Activated CD8-positive, alpha-beta T cell treated with anti-CD3 and anti-CD28 coated beads for 36 hours (primary cell): ENCODE data around the gene ZNF615. TPM values are rescaled to one million over a fixed set of nuclear protein-coding genes. Genes with fewer than 3 reads are reported as not detected.
"Not testable (repeated sequence)": the region's sequence is repeated elsewhere in the genome, so short reads cannot be mapped to it uniquely, and the experiment has no call there.

Source experiments
- ATAC-seq: fragments of 200-7000 bp; cut with Tn5 transposase; one replicate; pipeline ENCODE4 v1.10.0; 2021; ENCODE audit warnings: mild to moderate bottlenecking, moderate library complexity
- CTCF ChIA-PET: fragments of 350-600 bp; sonication (Branson Sonifier 250); formaldehyde crosslinking; loops from one replicate; lab custom pipeline; 2021; ENCODE audit warnings: antibody characterized with exemption; lab: Charles Lee
- POLR2A ChIA-PET: fragments of 350-600 bp; sonication (Branson Sonifier 250); formaldehyde crosslinking; loops from one replicate; lab custom pipeline; 2021; ENCODE audit warnings: antibody characterized with exemption; lab: Charles Lee
- DNase-seq: peaks from one replicate; pipeline ENCODE4 v3.0.0-alpha.2; 2020
- H3K27ac Mint-ChIP-seq: one replicate; pipeline ENCODE4 v1.8.0; 2021; ENCODE audit warnings: mild to moderate bottlenecking, mixed read lengths
- H3K27me3 Mint-ChIP-seq: one replicate; pipeline ENCODE4 v1.8.0; 2021; ENCODE audit warnings: mixed read lengths
- H3K36me3 Mint-ChIP-seq: one replicate; pipeline ENCODE4 v1.8.0; 2021; ENCODE audit warnings: low read depth, mixed read lengths
- H3K4me1 Mint-ChIP-seq: one replicate; pipeline ENCODE4 v1.8.0; 2021; ENCODE audit warnings: low read depth, mixed read lengths
- H3K4me3 Mint-ChIP-seq: one replicate; pipeline ENCODE4 v1.8.0; 2021; ENCODE audit warnings: mild to moderate bottlenecking, moderate library complexity, mixed read lengths
- H3K9me3 Mint-ChIP-seq: one replicate; pipeline ENCODE4 v1.8.0; 2021; ENCODE audit warnings: mixed read lengths
- intact Hi-C: fragments of 100-400 bp; cut with micrococcal nuclease; formaldehyde crosslinking; loops from one replicate; pipeline ENCODE4 v1.10.0; 2022
- total RNA-seq, 2 experiments: library from RNA; stranded (reverse); gene quantifications; one replicate each; pipeline ENCODE4 v1.2.3, GENCODE V29; 2021
- TF ChIP-seq, protein P1 (sequence below): fragments of 200-600 bp; IDR thresholded peaks from one replicate; pipeline ENCODE4 v1.8.0; 2022; ENCODE audit warnings: antibody characterized with exemption, mild to moderate bottlenecking

ZNF615 gene
- total RNA-seq, 2 experiments from 2014 or later: 8.3 to 9.0 TPM

DNA sequence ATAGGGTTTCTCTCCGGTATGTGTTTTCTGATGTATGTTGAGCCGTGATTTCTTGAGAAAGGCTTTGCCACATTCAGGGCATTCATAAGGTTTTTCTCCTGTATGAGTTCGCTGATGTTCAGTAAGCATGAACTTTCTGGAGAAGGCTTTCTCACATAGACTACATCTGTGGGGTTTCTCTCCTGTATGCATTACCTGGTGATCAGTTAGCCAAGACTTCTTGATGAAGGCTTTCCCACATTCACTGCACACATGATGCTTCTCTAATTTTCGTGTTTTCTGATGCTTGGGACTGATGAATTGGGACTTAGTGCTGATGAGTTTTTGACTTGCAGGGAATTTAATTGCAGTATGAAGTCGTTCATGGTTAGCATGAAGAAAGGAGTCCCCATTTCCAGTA is 42.4 kb downstream of the ZNF615 start:
- intact Hi-C loops: no loop called here
- H3K9me3 Mint-ChIP-seq: peaks cover 62% of the 10 kb centered on the region
- H3K36me3 Mint-ChIP-seq: peaks cover 82% of the 10 kb centered on the region
- no peaks in the 10 kb centered on the region for H3K4me1 Mint-ChIP-seq
- H3K4me3 Mint-ChIP-seq: no peak overlapping the region
- H3K27me3 Mint-ChIP-seq: no peaks in the 10 kb centered on the region
- TF ChIP-seq, protein P1, sequence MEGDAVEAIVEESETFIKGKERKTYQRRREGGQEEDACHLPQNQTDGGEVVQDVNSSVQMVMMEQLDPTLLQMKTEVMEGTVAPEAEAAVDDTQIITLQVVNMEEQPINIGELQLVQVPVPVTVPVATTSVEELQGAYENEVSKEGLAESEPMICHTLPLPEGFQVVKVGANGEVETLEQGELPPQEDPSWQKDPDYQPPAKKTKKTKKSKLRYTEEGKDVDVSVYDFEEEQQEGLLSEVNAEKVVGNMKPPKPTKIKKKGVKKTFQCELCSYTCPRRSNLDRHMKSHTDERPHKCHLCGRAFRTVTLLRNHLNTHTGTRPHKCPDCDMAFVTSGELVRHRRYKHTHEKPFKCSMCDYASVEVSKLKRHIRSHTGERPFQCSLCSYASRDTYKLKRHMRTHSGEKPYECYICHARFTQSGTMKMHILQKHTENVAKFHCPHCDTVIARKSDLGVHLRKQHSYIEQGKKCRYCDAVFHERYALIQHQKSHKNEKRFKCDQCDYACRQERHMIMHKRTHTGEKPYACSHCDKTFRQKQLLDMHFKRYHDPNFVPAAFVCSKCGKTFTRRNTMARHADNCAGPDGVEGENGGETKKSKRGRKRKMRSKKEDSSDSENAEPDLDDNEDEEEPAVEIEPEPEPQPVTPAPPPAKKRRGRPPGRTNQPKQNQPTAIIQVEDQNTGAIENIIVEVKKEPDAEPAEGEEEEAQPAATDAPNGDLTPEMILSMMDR: no peak
- CTCF ChIA-PET: no interaction called here
- no peak overlapping the region for H3K27ac Mint-ChIP-seq
- DNase-seq (no peak), ATAC-seq (no peak)
- POLR2A ChIA-PET: interaction anchor here (1.8 kb wide), 1 partner anchor 14 kb away, joined by 5 read pairs; no protein-coding TSS in a partner anchor

DNA sequence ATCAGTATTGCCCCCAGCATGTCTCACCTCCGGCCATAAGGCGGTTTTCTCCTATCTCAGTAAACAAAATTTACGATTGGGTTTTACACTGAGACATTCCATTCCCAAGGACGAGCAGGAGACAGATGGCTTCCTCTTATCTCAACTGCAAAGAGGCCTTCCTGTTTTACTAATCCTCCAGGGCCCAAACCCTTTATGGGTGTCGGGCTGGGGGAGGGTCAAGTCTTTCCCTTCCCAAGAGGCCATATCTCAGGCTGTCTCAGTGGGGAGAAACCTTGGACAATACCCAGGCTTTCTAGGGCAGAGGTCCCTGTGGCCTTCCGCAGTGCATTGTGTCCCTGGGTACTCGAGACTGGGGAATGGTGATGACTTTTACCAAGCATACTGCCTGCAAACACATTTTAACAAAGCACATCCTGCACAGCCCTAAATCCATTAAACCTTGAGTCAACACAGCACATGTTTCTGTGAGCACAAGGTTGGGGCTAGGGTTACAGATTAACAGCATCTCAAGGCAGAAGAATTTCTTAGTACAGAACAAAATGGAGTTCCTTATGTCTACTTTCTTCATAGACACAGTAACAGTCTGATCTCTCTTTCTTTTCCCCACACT is 47.3 kb downstream of the ZNF615 start:
- POLR2A ChIA-PET, intact Hi-C loops, CTCF ChIA-PET, H3K27me3 Mint-ChIP-seq, H3K4me3 Mint-ChIP-seq, H3K27ac Mint-ChIP-seq, DNase-seq, ATAC-seq, H3K4me1 Mint-ChIP-seq: not testable (repeated sequence)
- Mint-ChIP-seq H3K9me3 (peaks cover 70% of the 10 kb centered on the region), H3K36me3 (peaks cover 49% of the 10 kb centered on the region)

DNA sequence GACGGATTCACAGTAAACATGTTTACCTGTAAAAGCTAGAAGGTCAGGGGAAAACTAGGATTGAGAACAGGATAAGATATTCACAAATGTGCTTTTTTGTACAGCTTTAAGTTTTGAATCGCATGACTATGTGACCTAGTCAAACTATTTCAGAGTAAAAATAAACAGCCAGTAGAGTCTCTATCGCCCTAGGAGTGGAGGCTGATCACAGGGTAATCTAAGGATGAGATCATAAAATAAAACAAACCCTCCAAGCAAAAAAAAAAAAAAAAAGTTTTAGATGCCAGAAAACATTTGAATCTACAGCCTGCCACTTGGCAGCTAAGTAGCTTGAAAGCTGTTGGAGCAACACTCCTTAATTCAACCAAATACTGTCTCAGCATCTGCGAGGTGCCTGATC is 48.2 kb downstream of the ZNF615 start:
- Mint-ChIP-seq H3K27me3 (no peaks in the 10 kb centered on the region), H3K27ac (no peak overlapping the region), H3K36me3 (peaks cover 43% of the 10 kb centered on the region), H3K4me1 (no peaks in the 10 kb centered on the region), H3K4me3 (no peak overlapping the region), H3K9me3 (peaks cover 66% of the 10 kb centered on the region)
- POLR2A ChIA-PET: no interaction called here
- TF ChIP-seq, protein P1: no peak
- ATAC-seq (no peak), DNase-seq (no peak)
- intact Hi-C loops: no loop called here
- CTCF ChIA-PET: no interaction called here

DNA sequence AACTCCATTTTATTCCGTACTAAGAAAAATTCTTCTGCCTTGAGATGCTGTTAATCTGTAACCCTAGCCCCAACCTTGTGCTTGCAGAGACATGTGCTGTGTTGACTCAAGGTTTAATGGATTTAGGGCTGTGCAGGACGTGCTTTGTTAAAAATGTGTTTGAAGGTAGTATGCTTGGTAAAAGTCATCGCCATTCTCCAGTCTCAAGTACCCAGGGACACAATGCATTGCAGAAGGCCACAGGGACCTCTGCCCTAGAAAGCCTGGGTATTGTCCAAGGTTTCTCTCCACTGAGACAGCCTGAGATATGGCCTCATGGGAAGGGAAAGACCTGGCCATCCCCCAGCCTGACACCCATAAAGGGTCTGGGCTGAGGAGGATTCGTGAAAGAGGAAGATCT is 50.2 kb downstream of the ZNF615 start:
- not testable (repeated sequence) for ATAC-seq

DNA sequence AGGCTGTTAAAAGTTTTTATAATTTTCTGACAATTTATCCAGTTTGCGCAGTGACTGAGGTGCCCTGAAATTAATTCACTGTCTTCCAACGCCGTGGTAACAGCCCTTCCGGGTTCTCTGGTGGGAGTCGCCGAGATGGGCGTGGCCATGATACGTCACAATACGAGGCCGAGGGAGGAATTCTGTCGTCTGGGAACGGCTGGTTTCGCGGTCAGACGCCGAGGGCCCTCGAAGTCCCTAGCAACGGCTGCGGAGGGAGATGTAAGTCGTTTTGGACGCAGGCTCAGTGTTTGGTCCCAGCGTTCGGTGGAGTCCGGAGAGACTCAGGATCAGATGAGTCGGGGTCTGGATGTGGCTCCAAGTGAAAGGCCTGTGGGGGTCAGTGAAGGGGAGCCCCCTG is 59.0 kb downstream of the ZNF615 start:
- intact Hi-C loops: no loop called here
- Mint-ChIP-seq H3K27me3 (no peaks in the 10 kb centered on the region), H3K4me3 (no peak overlapping the region), H3K27ac (no peak overlapping the region), H3K4me1 (peaks cover 3% of the 10 kb centered on the region), H3K9me3 (peaks cover 72% of the 10 kb centered on the region), H3K36me3 (peaks cover 50% of the 10 kb centered on the region)
- DNase-seq (no peak), ATAC-seq (no peak)
- ChIA-PET CTCF (no interaction called here), POLR2A (no interaction called here)
- TF ChIP-seq, protein P1: no peak

More for the DNA sequence above, 50.2 kb downstream of the ZNF615 start:
- intact Hi-C loops, CTCF ChIA-PET, H3K4me3 Mint-ChIP-seq, H3K27ac Mint-ChIP-seq, DNase-seq, H3K4me1 Mint-ChIP-seq, POLR2A ChIA-PET, H3K27me3 Mint-ChIP-seq: not testable (repeated sequence)
- Mint-ChIP-seq H3K36me3 (peaks cover 28% of the 10 kb centered on the region), H3K9me3 (peaks cover 57% of the 10 kb centered on the region)

DNA sequence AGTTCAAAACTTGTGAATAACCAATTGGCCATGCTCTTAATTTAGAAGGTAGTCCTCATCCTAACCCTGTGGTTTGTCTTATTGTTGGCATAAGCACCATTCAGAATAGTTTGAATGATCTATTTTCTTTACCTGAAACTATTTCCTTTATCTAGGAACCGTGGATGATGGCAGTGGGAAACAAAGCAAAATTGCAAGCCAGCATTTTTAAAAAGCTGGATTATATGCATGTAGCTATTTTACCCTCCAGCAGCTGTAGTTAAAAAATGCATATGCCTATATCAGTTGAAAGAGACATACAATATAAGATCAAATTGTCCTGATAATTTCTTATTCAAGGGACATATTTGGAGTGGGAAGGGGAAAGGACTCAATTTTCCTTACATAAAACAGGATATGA is 61.4 kb downstream of the ZNF615 start:
- Mint-ChIP-seq H3K4me3 (no peak overlapping the region), H3K9me3 (peaks cover 86% of the 10 kb centered on the region), H3K36me3 (peaks cover 68% of the 10 kb centered on the region), H3K27me3 (no peaks in the 10 kb centered on the region), H3K4me1 (peaks cover 3% of the 10 kb centered on the region), H3K27ac (no peak overlapping the region)
- CTCF ChIA-PET: no interaction called here
- no peak for DNase-seq
- ATAC-seq: no peak
- TF ChIP-seq, protein P1: no peak
- POLR2A ChIA-PET: no interaction called here
- intact Hi-C loops: no loop called here
